ENCODE data around the gene NUP43. TPM values are rescaled to one million over a fixed set of nuclear protein-coding genes. Genes with fewer than 3 reads are reported as not detected.

Gene NUP43
- total RNA-seq, 1 donor from 2014 or later: 67.2 TPM

DNA sequence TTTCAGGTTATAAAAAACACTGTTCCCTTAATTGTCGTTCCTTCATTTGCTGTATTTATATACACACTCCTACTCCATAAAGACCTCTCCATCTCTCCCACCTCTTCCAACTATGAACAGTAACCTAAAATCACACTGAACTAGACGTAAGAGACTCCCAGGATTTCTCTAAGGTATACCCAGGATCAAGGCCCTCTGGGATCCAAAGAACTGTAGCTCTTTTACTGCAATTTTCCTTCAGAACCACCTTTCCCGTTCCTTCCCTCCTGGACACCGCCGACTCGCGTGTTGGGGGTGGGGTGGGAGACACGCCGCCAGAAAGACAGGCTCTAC lies 29.1 kb downstream of the NUP43 start:
- peak overlapping the region; percentile 99 for H3K27ac Mint-ChIP-seq (ENCODE audit: unreplicated experiment)
- H3K36me3 Mint-ChIP-seq (ENCODE audit: low read depth): peaks cover 4% of the 10 kb centered on the region
- no peaks in the 10 kb centered on the region for H3K27me3 Mint-ChIP-seq (ENCODE audit: low read depth)
- TF ChIP-seq, protein P1, sequence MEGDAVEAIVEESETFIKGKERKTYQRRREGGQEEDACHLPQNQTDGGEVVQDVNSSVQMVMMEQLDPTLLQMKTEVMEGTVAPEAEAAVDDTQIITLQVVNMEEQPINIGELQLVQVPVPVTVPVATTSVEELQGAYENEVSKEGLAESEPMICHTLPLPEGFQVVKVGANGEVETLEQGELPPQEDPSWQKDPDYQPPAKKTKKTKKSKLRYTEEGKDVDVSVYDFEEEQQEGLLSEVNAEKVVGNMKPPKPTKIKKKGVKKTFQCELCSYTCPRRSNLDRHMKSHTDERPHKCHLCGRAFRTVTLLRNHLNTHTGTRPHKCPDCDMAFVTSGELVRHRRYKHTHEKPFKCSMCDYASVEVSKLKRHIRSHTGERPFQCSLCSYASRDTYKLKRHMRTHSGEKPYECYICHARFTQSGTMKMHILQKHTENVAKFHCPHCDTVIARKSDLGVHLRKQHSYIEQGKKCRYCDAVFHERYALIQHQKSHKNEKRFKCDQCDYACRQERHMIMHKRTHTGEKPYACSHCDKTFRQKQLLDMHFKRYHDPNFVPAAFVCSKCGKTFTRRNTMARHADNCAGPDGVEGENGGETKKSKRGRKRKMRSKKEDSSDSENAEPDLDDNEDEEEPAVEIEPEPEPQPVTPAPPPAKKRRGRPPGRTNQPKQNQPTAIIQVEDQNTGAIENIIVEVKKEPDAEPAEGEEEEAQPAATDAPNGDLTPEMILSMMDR (conservative IDR thresholded peaks at IDR 0.05): no peak
- DNase-seq (ENCODE audit: low read depth, low spot score): no peak
- H3K4me1 Mint-ChIP-seq: peaks cover 33% of the 10 kb centered on the region
- H3K9me3 Mint-ChIP-seq: no peaks in the 10 kb centered on the region
- H3K4me3 Mint-ChIP-seq: peak overlapping the region; percentile 91

- Mint-ChIP-seq H3K27ac (ENCODE audit: unreplicated experiment) (no peak overlapping the region), H3K4me3 (peak overlapping the region; percentile 91), H3K4me1 (peaks cover 33% of the 10 kb centered on the region), H3K27me3 (ENCODE audit: low read depth) (no peaks in the 10 kb centered on the region), H3K9me3 (no peaks in the 10 kb centered on the region), H3K36me3 (ENCODE audit: low read depth) (peaks cover 4% of the 10 kb centered on the region)
- TF ChIP-seq, protein P1 (conservative IDR thresholded peaks at IDR 0.05): no peak
- no peak for DNase-seq (ENCODE audit: low read depth, low spot score)
Measured at GRCh38 chr6:149716181-149716963, 30.0 kb downstream of the NUP43 start.

GRCh38 chr6:149714442-149714841 lies 31.9 kb downstream of the NUP43 start:
- TF ChIP-seq, protein P1 (conservative IDR thresholded peaks at IDR 0.05): no peak
- DNase-seq (ENCODE audit: low read depth, low spot score): no peak
- Mint-ChIP-seq H3K4me3 (peak overlapping the region; percentile 69), H3K27me3 (ENCODE audit: low read depth) (no peaks in the 10 kb centered on the region), H3K36me3 (ENCODE audit: low read depth) (peaks cover 2% of the 10 kb centered on the region), H3K27ac (ENCODE audit: unreplicated experiment) (no peak overlapping the region), H3K9me3 (no peaks in the 10 kb centered on the region), H3K4me1 (peaks cover 28% of the 10 kb centered on the region)

GRCh38 chr6:149711711-149712110 lies 34.6 kb downstream of the NUP43 start:
- no peak overlapping the region for H3K27ac Mint-ChIP-seq (ENCODE audit: unreplicated experiment)
- H3K9me3 Mint-ChIP-seq: no peaks in the 10 kb centered on the region
- no peak for DNase-seq (ENCODE audit: low read depth, low spot score)
- H3K4me1 Mint-ChIP-seq: peaks cover 15% of the 10 kb centered on the region
- TF ChIP-seq, protein P1 (conservative IDR thresholded peaks at IDR 0.05): no peak
- peak overlapping the region; percentile 50 for H3K4me3 Mint-ChIP-seq
- no peaks in the 10 kb centered on the region for H3K36me3 Mint-ChIP-seq (ENCODE audit: low read depth)
- H3K27me3 Mint-ChIP-seq (ENCODE audit: low read depth): no peaks in the 10 kb centered on the region

DNA sequence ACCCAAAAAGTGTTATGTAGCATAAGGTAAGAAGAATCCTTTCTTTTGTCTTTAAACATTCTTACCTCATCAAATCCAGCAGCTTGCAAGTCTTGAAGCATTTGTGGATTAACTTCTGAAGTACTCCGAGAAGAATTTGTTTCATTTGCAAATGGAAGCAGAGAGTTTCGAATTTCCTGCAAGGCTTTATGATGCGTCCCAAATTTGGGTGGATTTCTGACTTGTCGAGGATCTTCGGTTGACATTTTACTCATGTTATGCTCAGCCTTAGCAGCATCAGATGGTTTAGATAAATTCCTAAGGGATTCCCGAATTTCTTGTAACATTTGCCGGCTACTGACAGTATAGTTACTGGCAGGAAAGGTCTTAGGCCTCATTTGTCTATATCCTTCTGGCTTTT lies 44.6 kb downstream of the NUP43 start:
- Mint-ChIP-seq H3K36me3 (ENCODE audit: low read depth) (no peaks in the 10 kb centered on the region), H3K4me1 (no peaks in the 10 kb centered on the region), H3K9me3 (no peaks in the 10 kb centered on the region), H3K4me3 (no peak overlapping the region), H3K27me3 (ENCODE audit: low read depth) (no peaks in the 10 kb centered on the region), H3K27ac (ENCODE audit: unreplicated experiment) (no peak overlapping the region)
- TF ChIP-seq, protein P1 (conservative IDR thresholded peaks at IDR 0.05): no peak
- no peak for DNase-seq (ENCODE audit: low read depth, low spot score)
